H9 (cell line): ENCODE results near the gene CNDP2. TPM values are rescaled to one million over a fixed set of nuclear protein-coding genes. Genes with fewer than 3 reads are reported as not detected.

Experiments used
- DNase-seq: peaks from one replicate; pipeline ENCODE4 v3.0.0-alpha.2; 2017
- H2AFZ ChIP-seq: one replicate; pipeline ENCODE4 v1.6.1; 2013; ENCODE audit warnings: mild to moderate bottlenecking, low read length, control low read depth, moderate library complexity
- H2AK5ac ChIP-seq: 2 replicates; pipeline ENCODE4 v1.6.1; 2013; ENCODE audit warnings: low read length, control low read depth, mixed read lengths; ENCODE audit not compliant: insufficient read length
- H2BK120ac ChIP-seq: one replicate; pipeline ENCODE4 v1.6.1; 2013; ENCODE audit warnings: low read depth, mild to moderate bottlenecking, low read length, control low read depth, inconsistent platforms; ENCODE audit not compliant: poor library complexity, severe bottlenecking
- H2BK12ac ChIP-seq: 2 replicates; pipeline ENCODE4 v1.6.1; 2013; ENCODE audit warnings: low read length, control low read depth, mixed read lengths, low read depth; ENCODE audit not compliant: insufficient read length
- H2BK15ac ChIP-seq: 2 replicates; pipeline ENCODE4 v1.6.1; 2013; ENCODE audit warnings: low read depth, low read length, control low read depth
- H2BK20ac ChIP-seq: one replicate; pipeline ENCODE4 v1.6.1; 2013; ENCODE audit warnings: low read depth, mild to moderate bottlenecking, low read length, control low read depth, inconsistent platforms; ENCODE audit not compliant: poor library complexity, severe bottlenecking
- H2BK5ac ChIP-seq: 2 replicates; pipeline ENCODE4 v1.6.1; 2013; ENCODE audit warnings: low read length, control low read depth, mixed read lengths; ENCODE audit not compliant: insufficient read length
- H3K14ac ChIP-seq: 2 replicates; pipeline ENCODE4 v1.6.1; 2013; ENCODE audit warnings: low read length, control low read depth; ENCODE audit not compliant: insufficient read depth
- H3K18ac ChIP-seq: 2 replicates; pipeline ENCODE4 v1.6.1; 2013; ENCODE audit warnings: low read depth, mild to moderate bottlenecking, mixed read lengths, low read length, control low read depth; ENCODE audit not compliant: insufficient read length
- H3K23ac ChIP-seq: 2 replicates; pipeline ENCODE4 v1.6.1; 2013; ENCODE audit warnings: low read length, control low read depth, mixed read lengths, low read depth; ENCODE audit not compliant: insufficient read length
- H3K23me2 ChIP-seq: 2 replicates; pipeline ENCODE4 v1.6.1; 2013; ENCODE audit warnings: low read depth, mild to moderate bottlenecking, mixed read lengths, low read length, control low read depth; ENCODE audit not compliant: insufficient read length, poor library complexity, severe bottlenecking
- H3K27ac ChIP-seq: 2 replicates; pipeline ENCODE4 v1.5.1; 2013; ENCODE audit warnings: low read length, control low read depth, mixed read lengths, low read depth; ENCODE audit not compliant: insufficient read length
- H3K27me3 ChIP-seq: 2 replicates; pipeline ENCODE4 v1.6.1; 2013; ENCODE audit warnings: low read length, control low read depth, inconsistent platforms; ENCODE audit not compliant: insufficient read depth
- H3K4ac ChIP-seq: 2 replicates; pipeline ENCODE4 v1.6.1; 2013; ENCODE audit warnings: low read depth, mild to moderate bottlenecking, control low read depth, inconsistent platforms, low read length, moderate library complexity
- H3K4me1 ChIP-seq: 2 replicates; pipeline ENCODE4 v1.6.1; 2013; ENCODE audit warnings: low read length, control low read depth, inconsistent platforms; ENCODE audit not compliant: insufficient read depth
- H3K4me2 ChIP-seq: 2 replicates; pipeline ENCODE4 v1.6.1; 2013; ENCODE audit warnings: low read length, control low read depth, mixed read lengths; ENCODE audit not compliant: insufficient read length, insufficient read depth
- H3K56ac ChIP-seq: 2 replicates; pipeline ENCODE4 v1.6.1; 2013; ENCODE audit warnings: low read depth, mild to moderate bottlenecking, mixed read lengths, low read length, control low read depth; ENCODE audit not compliant: insufficient read length
- H3K79me1 ChIP-seq: 2 replicates; pipeline ENCODE4 v1.6.1; 2013; ENCODE audit warnings: low read depth, mild to moderate bottlenecking, moderate library complexity, low read length, control low read depth, inconsistent platforms; ENCODE audit not compliant: insufficient read depth, poor library complexity, severe bottlenecking
- H3K79me2 ChIP-seq: 2 replicates; pipeline ENCODE4 v1.6.1; 2013; ENCODE audit warnings: low read length, control low read depth, inconsistent platforms; ENCODE audit not compliant: insufficient read depth
- H3K9ac ChIP-seq: 2 replicates; pipeline ENCODE4 v1.6.1; 2013; ENCODE audit warnings: low read length, control low read depth, mixed read lengths; ENCODE audit not compliant: insufficient read length; ENCODE audit errors: extremely low read depth
- H3K9me3 ChIP-seq: one replicate; pipeline ENCODE4 v1.6.1; 2013; ENCODE audit warnings: low read depth, low read length, inconsistent platforms; ENCODE audit not compliant: control insufficient read depth
- H3T11ph ChIP-seq: one replicate; pipeline ENCODE4 v1.6.1; 2013; ENCODE audit warnings: mild to moderate bottlenecking, low read length, control low read depth, inconsistent platforms
- H4K20me1 ChIP-seq: one replicate; pipeline ENCODE4 v1.6.1; 2013; ENCODE audit not compliant: control insufficient read depth, insufficient read length, insufficient read depth
- H4K5ac ChIP-seq: 2 replicates; pipeline ENCODE4 v1.6.1; 2013; ENCODE audit warnings: low read depth, mild to moderate bottlenecking, mixed read lengths, low read length, control low read depth; ENCODE audit not compliant: insufficient read length
- H4K8ac ChIP-seq: replicated peaks from 2 replicates; pipeline ENCODE4 v1.6.1; 2013; ENCODE audit warnings: low read length, control low read depth, mixed read lengths, low read depth; ENCODE audit not compliant: insufficient read length
- H4K91ac ChIP-seq: 2 replicates; pipeline ENCODE4 v1.6.1; 2013; ENCODE audit warnings: low read depth, mild to moderate bottlenecking, moderate library complexity, mixed read lengths, low read length, control low read depth; ENCODE audit not compliant: insufficient read length
- H3K27ac Mint-ChIP-seq, 3 experiments: 2 replicates in 2 of 3; 3 replicates in 1 of 3; pipeline ENCODE4 v1.8.0; 2020 to 2021; ENCODE audit warnings: mixed read lengths in 3 of 3, mild to moderate bottlenecking in 1 of 3, moderate library complexity in 1 of 3
- H3K27me3 Mint-ChIP-seq: 2 replicates; pipeline ENCODE4 v1.8.0; 2021; ENCODE audit warnings: low read depth, mild to moderate bottlenecking, moderate library complexity, mixed read lengths
- H3K36me3 Mint-ChIP-seq, 3 experiments: 2 replicates in 2 of 3; 3 replicates in 1 of 3; pipeline ENCODE4 v1.8.0; 2020 to 2021; ENCODE audit warnings: low read depth in 3 of 3, mixed read lengths in 3 of 3; ENCODE audit not compliant: insufficient read depth in 1 of 3
- H3K4me1 Mint-ChIP-seq, 2 experiments: 2 replicates each; pipeline ENCODE4 v1.8.0; 2020; ENCODE audit warnings: mixed read lengths in 2 of 2
- H3K4me3 Mint-ChIP-seq, 2 experiments: 2 replicates in 1 of 2; 3 replicates in 1 of 2; pipeline ENCODE4 v1.8.0; 2020 to 2021; ENCODE audit warnings: mild to moderate bottlenecking in 2 of 2, mixed read lengths in 2 of 2, moderate library complexity in 1 of 2
- H3K9me3 Mint-ChIP-seq, 2 experiments: 2 replicates in 1 of 2; 3 replicates in 1 of 2; pipeline ENCODE4 v1.8.0; 2020; ENCODE audit warnings: mild to moderate bottlenecking in 2 of 2, mixed read lengths in 2 of 2, moderate library complexity in 1 of 2
- CTCF ChIP-seq: fragments of 200-600 bp; sonication (generic); conservative IDR thresholded peaks from 3 replicates; pipeline ENCODE4 v1.8.0; 2021; ENCODE audit warnings: antibody characterized with exemption, mild to moderate bottlenecking
- WGBS: extraction: QIAGEN DNeasy Blood & Tissue Kit; methylation state at CpG from one replicate; pipeline ENCODE4 v1.1.7; 2013; ENCODE audit warnings: missing lambda C conversion rate, low lambda C conversion rate, mixed read lengths; ENCODE audit not compliant: insufficient read length; ENCODE audit errors: extremely low coverage; 5-methylcytosine and 5-hydroxymethylcytosine counted together
- total RNA-seq: library from RNA; stranded (reverse); gene quantifications from 2 replicates; pipeline ENCODE4 v1.2.1, GENCODE V29; 2021

Gene CNDP2
- total RNA-seq, 1 experiment from 2014 or later, result 212 TPM

DNA sequence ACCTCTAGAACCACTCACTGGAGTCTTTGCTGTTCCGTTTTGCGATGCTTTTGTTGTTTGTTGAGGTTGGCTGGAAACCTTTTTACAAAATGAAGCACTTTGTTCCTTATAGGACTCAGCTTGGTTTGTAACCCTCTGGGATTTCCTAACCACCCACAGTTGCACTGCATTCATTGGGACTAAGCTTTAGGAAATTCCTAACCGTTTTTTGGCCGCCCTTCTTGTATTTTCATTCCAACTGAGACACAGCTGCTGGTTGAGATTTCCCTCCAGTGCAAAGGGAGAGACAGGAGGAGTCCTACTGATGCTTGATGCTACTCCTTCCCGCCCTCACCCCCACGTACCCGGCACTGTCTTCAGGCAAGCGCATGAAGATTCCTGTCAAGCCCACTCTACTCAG, 32.9 kb upstream of the CNDP2 start:
- Histone ChIP-seq H3T11ph (no peak overlapping the region), H2BK20ac (no peak overlapping the region), H2BK15ac (no peak overlapping the region), H2BK5ac (no peak overlapping the region), H3K79me2 (no peaks in the 10 kb centered on the region), H3K18ac (no peak overlapping the region), H3K27ac (no peak overlapping the region), H3K56ac (no peak overlapping the region), H4K8ac (no peak overlapping the region), H2BK12ac (no peak overlapping the region), H3K14ac (no peak overlapping the region), H3K9me3 (no peaks in the 10 kb centered on the region), H4K20me1 (no peaks in the 10 kb centered on the region), H3K4me2 (no peak overlapping the region), H4K5ac (no peak overlapping the region), H3K23ac (no peak overlapping the region), H2AFZ (no peak overlapping the region), H3K9ac (no peak overlapping the region), H2BK120ac (no peak overlapping the region), H3K4ac (no peak overlapping the region), H2AK5ac (no peak overlapping the region), H4K91ac (no peak overlapping the region), H3K23me2 (no peaks in the 10 kb centered on the region), H3K27me3 (peaks cover 6% of the 10 kb centered on the region; the same call in 1 of the 2 replicates), H3K79me1 (no peaks in the 10 kb centered on the region), H3K4me1 (no peaks in the 10 kb centered on the region)
- Mint-ChIP-seq H3K27me3 (peaks cover 36% of the 10 kb centered on the region), H3K4me1 (peaks cover 2 to 9% of the 10 kb centered on the region in 2 experiments; a peak in 2 of 4 replicates), H3K36me3 (no peaks in the 10 kb centered on the region), H3K9me3 (no peaks in the 10 kb centered on the region), H3K27ac (no peak overlapping the region), H3K4me3 (no peak overlapping the region)
- DNase-seq, result no peak
- TF ChIP-seq CTCF, result no peak
- WGBS, result no CpG with 5 or more reads among the region's 8 CpGs
